Measurements from ENCODE around the gene ARHGAP28.

ARHGAP28 gene

GRCh38 chr18:6728809-6729246 lies 688 bp upstream of the ARHGAP28 start:
- Histone ChIP-seq H3K36me3 (ENCODE audit: control insufficient read depth, insufficient read depth, low read length) (no peaks in the 10 kb centered on the region), H3K4me3 (replicated peaks; ENCODE audit: low read depth, low read length) (no peak overlapping the region), H3K27me3 (replicated peaks; ENCODE audit: control insufficient read depth, insufficient read depth, low read length) (no peaks in the 10 kb centered on the region)
- no peak for DNase-seq (ENCODE audit: extremely low read depth, insufficient read length)
- no peak for TF ChIP-seq CTCF (IDR thresholded peaks at IDR 0.05; ENCODE audit: insufficient read depth, low read length, poor library complexity, severe bottlenecking)

- no peak for TF ChIP-seq CTCF (IDR thresholded peaks at IDR 0.05; ENCODE audit: insufficient read depth, low read length, poor library complexity, severe bottlenecking)
- H3K27me3 ChIP-seq (replicated peaks; ENCODE audit: control insufficient read depth, insufficient read depth, low read length) = no peaks in the 10 kb centered on the region
- no peak for DNase-seq (ENCODE audit: extremely low read depth, insufficient read length)
- no peak overlapping the region for H3K4me3 ChIP-seq (replicated peaks; ENCODE audit: low read depth, low read length)
- H3K36me3 ChIP-seq (ENCODE audit: control insufficient read depth, insufficient read depth, low read length) = no peaks in the 10 kb centered on the region
Measured at GRCh38 chr18:6730416-6731221, 1.1 kb downstream of the ARHGAP28 start.

- DNase-seq (ENCODE audit: extremely low read depth, insufficient read length) = no peak
- H3K27me3 ChIP-seq (replicated peaks; ENCODE audit: control insufficient read depth, insufficient read depth, low read length) = no peaks in the 10 kb centered on the region
- H3K36me3 ChIP-seq (ENCODE audit: control insufficient read depth, insufficient read depth, low read length) = no peaks in the 10 kb centered on the region
- no peak for TF ChIP-seq CTCF (IDR thresholded peaks at IDR 0.05; ENCODE audit: insufficient read depth, low read length, poor library complexity, severe bottlenecking)
- H3K4me3 ChIP-seq (replicated peaks; ENCODE audit: low read depth, low read length) = no peak overlapping the region
Measured at GRCh38 chr18:6731222-6731596, 1.7 kb downstream of the ARHGAP28 start.

DNA sequence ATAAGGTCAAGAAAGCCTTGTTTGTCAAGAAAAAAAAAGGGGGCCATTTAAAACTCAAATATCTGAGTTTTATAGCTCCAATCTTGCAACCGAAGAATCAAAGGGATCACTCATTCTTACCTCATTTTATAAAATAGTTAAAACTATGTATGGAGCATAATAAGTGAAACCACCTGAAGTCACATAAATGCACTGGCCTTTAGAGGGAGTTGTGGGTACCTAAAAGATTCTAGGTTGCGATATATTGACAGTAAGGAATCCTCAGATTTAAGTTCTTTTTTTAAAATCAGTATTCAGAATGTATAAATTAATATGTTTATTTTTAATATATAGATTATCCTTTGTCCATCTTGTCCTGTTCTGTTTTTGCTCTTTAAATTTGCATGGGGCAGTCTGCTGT lies 3.4 kb downstream of the ARHGAP28 start:
- no peak for TF ChIP-seq CTCF (IDR thresholded peaks at IDR 0.05; ENCODE audit: insufficient read depth, low read length, poor library complexity, severe bottlenecking)
- Histone ChIP-seq H3K27me3 (replicated peaks; ENCODE audit: control insufficient read depth, insufficient read depth, low read length) (no peaks in the 10 kb centered on the region), H3K36me3 (ENCODE audit: control insufficient read depth, insufficient read depth, low read length) (no peaks in the 10 kb centered on the region), H3K4me3 (replicated peaks; ENCODE audit: low read depth, low read length) (no peak overlapping the region)
- DNase-seq (ENCODE audit: extremely low read depth, insufficient read length) = no peak

GRCh38 chr18:6733758-6734157 lies 4.2 kb downstream of the ARHGAP28 start:
- no peaks in the 10 kb centered on the region for H3K36me3 ChIP-seq (ENCODE audit: control insufficient read depth, insufficient read depth, low read length)
- H3K4me3 ChIP-seq (replicated peaks; ENCODE audit: low read depth, low read length) = no peak overlapping the region
- DNase-seq (ENCODE audit: extremely low read depth, insufficient read length) = no peak

More at GRCh38 chr18:6733758-6734157, 4.2 kb downstream of the ARHGAP28 start:
- no peak for TF ChIP-seq CTCF (IDR thresholded peaks at IDR 0.05; ENCODE audit: insufficient read depth, low read length, poor library complexity, severe bottlenecking)
- H3K27me3 ChIP-seq (replicated peaks; ENCODE audit: control insufficient read depth, insufficient read depth, low read length) = no peaks in the 10 kb centered on the region

Data from GM06990 (cell line).